ENCODE measurements around the gene TDG.

DNA sequence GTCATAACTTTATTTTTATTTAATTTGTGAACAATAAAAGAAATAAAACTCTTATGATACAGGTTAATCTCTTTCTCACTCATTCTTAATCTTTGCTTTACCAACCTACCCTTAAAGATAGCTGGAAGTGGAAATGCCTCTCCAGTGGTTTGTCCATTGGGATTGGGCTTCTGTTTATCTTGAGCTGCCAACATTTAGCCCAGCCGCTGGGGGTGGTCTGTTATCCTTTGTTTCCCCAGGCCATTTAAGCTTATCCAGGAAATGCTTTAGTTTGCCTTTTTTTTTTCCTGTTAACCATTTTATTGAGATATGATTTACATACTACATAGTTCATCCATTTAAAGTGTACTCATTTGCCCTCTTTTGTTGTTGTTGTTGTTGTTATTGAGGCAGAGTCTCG lies 8.2 kb downstream of the TDG start:
- TF ChIP-seq, protein P1, sequence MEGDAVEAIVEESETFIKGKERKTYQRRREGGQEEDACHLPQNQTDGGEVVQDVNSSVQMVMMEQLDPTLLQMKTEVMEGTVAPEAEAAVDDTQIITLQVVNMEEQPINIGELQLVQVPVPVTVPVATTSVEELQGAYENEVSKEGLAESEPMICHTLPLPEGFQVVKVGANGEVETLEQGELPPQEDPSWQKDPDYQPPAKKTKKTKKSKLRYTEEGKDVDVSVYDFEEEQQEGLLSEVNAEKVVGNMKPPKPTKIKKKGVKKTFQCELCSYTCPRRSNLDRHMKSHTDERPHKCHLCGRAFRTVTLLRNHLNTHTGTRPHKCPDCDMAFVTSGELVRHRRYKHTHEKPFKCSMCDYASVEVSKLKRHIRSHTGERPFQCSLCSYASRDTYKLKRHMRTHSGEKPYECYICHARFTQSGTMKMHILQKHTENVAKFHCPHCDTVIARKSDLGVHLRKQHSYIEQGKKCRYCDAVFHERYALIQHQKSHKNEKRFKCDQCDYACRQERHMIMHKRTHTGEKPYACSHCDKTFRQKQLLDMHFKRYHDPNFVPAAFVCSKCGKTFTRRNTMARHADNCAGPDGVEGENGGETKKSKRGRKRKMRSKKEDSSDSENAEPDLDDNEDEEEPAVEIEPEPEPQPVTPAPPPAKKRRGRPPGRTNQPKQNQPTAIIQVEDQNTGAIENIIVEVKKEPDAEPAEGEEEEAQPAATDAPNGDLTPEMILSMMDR (IDR thresholded peaks at IDR 0.05), result no peak
- no peak for TF ChIP-seq POLR2AphosphoS5 (IDR thresholded peaks at IDR 0.05)

Data from prostate gland (tissue), 2 donors.